LNCaP clone FGC (cell line): ENCODE data around the gene C17orf113.

Experiments
- DNase-seq: peaks from one replicate; pipeline ENCODE4 v3.0.0-alpha.2; 2011; ENCODE audit warnings: low read depth
- H3K4me3 ChIP-seq: 2 replicates; pipeline ENCODE4 v1.5.1; 2011; ENCODE audit warnings: mild to moderate bottlenecking, low read depth, low read length, control low read depth
- CTCF ChIP-seq: IDR thresholded peaks from 2 replicates; pipeline ENCODE4 v1.5.1; 2012; ENCODE audit warnings: mild to moderate bottlenecking; ENCODE audit not compliant: control insufficient read depth, insufficient read depth; ENCODE audit errors: extremely low read depth

The C17orf113 gene

GRCh38 chr17:42068979-42069378 lies 18.6 kb upstream of the C17orf113 start:
- no peak for TF ChIP-seq CTCF
- H3K4me3 ChIP-seq, result no peak overlapping the region
- DNase-seq, result no peak

GRCh38 chr17:42067371-42068091 lies 17.1 kb upstream of the C17orf113 start:
- H3K4me3 ChIP-seq, result no peak overlapping the region
- TF ChIP-seq CTCF, result peak; percentile 80
- DNase-seq, result no peak

- no peak overlapping the region for H3K4me3 ChIP-seq
- TF ChIP-seq CTCF, result no peak
- DNase-seq, result no peak
Observed at GRCh38 chr17:42065201-42065600, 14.8 kb upstream of the C17orf113 start.

GRCh38 chr17:42062681-42063080 lies 12.3 kb upstream of the C17orf113 start:
- H3K4me3 ChIP-seq, result no peak overlapping the region
- no peak for DNase-seq
- TF ChIP-seq CTCF, result no peak

GRCh38 chr17:42061646-42062487 lies 11.5 kb upstream of the C17orf113 start:
- TF ChIP-seq CTCF, result no peak
- no peak for DNase-seq
- no peak overlapping the region for H3K4me3 ChIP-seq

- no peak for TF ChIP-seq CTCF
- H3K4me3 ChIP-seq, result no peak overlapping the region
- DNase-seq, result no peak
Observed at GRCh38 chr17:42060231-42060630, 9.8 kb upstream of the C17orf113 start.
